LNCaP clone FGC (cell line): Measurements from ENCODE around the gene TANGO2.

Experiments used
- DNase-seq: peaks from one replicate; pipeline ENCODE4 v3.0.0-alpha.2; 2011; ENCODE audit warnings: low read depth
- H3K4me3 ChIP-seq: 2 replicates; pipeline ENCODE4 v1.5.1; 2011; ENCODE audit warnings: mild to moderate bottlenecking, low read depth, low read length, control low read depth
- TF ChIP-seq, protein P1 (sequence below): IDR thresholded peaks from 2 replicates; pipeline ENCODE4 v1.5.1; 2012; ENCODE audit warnings: mild to moderate bottlenecking; ENCODE audit not compliant: control insufficient read depth, insufficient read depth; ENCODE audit errors: extremely low read depth

The TANGO2 gene

DNA sequence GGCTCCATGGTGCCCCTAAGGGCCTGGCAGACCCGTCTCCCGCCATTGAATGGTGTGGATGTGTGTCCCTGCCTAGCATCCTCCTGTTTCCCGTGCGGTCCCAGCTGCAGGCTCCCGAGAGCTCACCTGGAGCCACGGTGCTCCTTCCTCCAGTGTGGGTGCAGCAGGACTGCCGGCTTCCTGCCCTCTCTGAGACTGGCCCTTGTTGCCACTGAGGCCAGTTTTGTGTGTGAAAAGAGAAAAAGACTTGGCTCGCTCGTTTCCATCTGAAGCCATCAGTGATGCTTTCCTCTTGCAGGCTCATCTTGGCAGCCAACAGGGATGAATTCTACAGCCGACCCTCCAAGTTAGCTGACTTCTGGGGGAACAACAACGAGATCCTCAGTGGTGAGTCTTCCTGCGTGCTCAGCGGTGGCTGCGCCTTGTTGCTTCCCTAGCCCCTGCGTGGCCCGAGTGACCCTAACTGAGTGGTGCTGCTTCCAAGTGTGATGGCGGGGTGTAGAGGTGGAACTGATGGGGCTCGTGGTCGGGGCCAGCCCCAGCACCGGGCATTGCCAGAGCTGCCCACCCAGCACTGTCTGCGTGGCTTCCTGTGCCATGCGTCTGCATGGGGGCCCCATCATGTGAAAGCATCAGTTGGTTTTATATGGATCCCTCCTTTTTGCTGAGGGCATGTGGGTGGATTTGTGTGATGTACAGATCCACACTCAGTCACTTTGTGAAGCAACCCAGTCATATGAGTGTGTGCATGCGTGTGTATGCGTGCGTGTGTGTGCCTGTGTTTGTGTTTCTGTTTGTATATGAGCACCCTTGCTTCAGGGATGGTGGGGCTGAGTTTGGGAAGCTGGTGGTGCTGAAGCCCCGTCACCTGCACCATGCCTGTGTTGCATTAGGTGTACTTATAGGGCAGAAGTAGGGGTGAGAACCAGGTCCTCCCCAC is 22.4 kb downstream of the TANGO2 start:
- DNase-seq = no peak
- TF ChIP-seq, protein P1, sequence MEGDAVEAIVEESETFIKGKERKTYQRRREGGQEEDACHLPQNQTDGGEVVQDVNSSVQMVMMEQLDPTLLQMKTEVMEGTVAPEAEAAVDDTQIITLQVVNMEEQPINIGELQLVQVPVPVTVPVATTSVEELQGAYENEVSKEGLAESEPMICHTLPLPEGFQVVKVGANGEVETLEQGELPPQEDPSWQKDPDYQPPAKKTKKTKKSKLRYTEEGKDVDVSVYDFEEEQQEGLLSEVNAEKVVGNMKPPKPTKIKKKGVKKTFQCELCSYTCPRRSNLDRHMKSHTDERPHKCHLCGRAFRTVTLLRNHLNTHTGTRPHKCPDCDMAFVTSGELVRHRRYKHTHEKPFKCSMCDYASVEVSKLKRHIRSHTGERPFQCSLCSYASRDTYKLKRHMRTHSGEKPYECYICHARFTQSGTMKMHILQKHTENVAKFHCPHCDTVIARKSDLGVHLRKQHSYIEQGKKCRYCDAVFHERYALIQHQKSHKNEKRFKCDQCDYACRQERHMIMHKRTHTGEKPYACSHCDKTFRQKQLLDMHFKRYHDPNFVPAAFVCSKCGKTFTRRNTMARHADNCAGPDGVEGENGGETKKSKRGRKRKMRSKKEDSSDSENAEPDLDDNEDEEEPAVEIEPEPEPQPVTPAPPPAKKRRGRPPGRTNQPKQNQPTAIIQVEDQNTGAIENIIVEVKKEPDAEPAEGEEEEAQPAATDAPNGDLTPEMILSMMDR = no peak
- no peak overlapping the region for H3K4me3 ChIP-seq

- H3K4me3 ChIP-seq = no peak overlapping the region
- no peak for DNase-seq
- TF ChIP-seq, protein P1 = no peak
These were observed 23.1 kb downstream of the TANGO2 start for GRCh38 chr22:20043997-20044342.

DNA sequence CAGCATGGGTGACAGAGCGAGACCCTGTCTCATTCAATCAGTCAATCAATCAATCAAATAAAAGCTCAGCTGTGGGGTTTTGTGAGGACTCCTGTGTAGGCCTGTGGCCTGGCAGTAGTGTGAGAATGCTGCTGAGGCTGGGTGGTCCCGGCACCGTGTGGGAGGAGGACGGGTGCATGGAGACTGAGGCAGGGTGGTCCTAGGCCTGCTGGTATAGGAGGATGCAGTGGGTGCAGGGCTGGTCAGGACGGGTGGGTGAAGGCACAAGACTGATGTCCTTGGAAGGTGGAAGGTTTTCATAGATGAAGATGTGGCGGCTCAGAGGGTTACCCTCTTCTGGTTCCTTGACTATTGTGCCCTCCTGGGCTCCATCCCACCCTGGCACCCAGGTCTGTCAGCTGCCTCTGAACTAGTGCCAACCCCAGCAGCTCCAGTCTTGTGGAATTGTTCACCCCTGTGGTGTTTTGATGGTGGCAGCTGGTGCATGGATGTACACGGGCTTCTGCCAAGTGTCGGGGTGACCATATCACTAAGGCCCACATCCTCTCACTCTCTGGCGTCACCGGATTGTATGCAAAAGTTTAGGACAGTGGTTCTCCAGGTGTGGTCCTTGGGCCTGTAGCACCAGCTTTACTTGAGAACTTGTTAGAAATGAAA is 23.7 kb downstream of the TANGO2 start:
- no peak for DNase-seq
- H3K4me3 ChIP-seq = no peak overlapping the region
- TF ChIP-seq, protein P1 = no peak

GRCh38 chr22:20046730-20047129 is 25.8 kb downstream of the TANGO2 start:
- no peak for DNase-seq
- TF ChIP-seq, protein P1 = no peak
- H3K4me3 ChIP-seq = no peak overlapping the region

DNA sequence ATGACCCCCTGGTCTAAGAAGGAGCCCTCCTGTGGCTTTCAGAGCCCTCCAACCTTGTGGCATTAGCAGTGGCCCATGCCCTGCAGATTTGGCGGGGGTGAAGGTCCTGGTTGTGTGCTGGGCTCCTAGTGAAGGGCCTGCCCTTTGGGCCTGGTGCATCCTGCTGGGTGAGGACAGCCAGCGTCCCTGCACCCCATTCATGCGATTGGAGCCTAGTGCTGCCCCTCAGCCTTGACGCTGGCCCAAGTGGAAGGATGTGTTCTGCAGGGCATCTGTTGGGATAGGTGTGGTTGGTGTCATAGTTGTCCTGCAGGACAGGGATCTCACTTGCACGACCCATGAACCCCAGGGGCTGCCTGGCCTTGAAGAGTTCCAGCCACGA is 31.0 kb downstream of the TANGO2 start:
- no peak for DNase-seq
- no peak overlapping the region for H3K4me3 ChIP-seq
- TF ChIP-seq, protein P1 = no peak

DNA sequence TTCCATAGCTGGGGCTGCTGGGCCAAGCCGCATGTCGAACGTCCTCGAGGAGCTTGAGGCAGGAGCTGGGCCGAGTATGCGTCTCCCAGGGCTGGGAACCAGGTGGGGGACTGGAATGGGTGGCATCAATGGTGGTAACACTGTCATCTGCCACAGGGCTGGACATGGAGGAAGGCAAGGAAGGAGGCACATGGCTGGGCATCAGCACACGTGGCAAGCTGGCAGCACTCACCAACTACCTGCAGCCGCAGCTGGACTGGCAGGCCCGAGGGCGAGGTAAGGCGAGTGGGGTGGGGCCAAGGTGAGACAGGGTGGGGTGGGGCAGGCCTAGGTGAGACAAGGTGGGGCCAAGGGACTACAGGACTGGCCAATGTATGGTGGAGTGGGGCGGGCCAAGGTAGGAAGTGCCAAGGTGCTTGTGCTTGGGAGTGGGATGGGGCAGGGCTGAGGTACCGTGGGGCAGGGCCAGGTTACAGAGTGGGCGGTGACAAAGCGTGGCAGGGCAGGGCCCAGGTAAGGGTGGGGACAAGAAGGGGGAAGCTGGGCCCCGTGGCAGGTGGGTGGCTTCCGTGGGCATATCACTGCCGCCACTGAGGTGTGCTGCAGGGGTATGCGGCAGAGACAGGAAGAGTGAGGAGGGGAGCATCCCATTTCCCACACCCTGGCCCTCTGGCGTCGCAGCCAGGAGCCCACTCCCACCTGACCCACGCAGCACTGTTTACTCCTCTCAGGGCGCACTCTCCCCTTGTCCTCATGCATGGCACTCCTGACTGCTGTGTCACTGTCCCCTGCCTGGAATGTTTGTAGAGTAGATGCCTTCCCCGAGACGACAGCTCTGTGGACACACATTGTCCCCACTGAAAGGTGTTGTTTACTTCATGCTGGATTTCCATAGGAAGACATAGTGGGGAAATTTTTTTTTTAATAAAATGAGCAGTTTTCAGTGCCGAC is 31.7 kb downstream of the TANGO2 start:
- no peak overlapping the region for H3K4me3 ChIP-seq
- TF ChIP-seq, protein P1 = no peak
- DNase-seq = no peak
